Measurements from ENCODE around the gene FGD4. TPM values are rescaled to one million over a fixed set of nuclear protein-coding genes. Genes with fewer than 3 reads are reported as not detected.

FGD4 gene
- total and polyA plus RNA-seq, 9 of the 15 experiments (the other 6 are each of a cell fraction or from before 2014, with no cell fraction given), result 0.05 to 0.51 (median 0.27) TPM

- TF ChIP-seq ZNF518B (CRISPR knock-in tag; IDR thresholded peaks at IDR 0.05) (no peak), HCFC1 (IDR thresholded peaks at IDR 0.05; ENCODE audit: low read depth, low read length) (peak; percentile 98), ZKSCAN3 (CRISPR knock-in tag; IDR thresholded peaks at IDR 0.05) (no peak), RHOXF2B (CRISPR knock-in tag; conservative IDR thresholded peaks at IDR 0.05) (no peak), NFYB (IDR thresholded peaks at IDR 0.05; ENCODE audit: extremely low read depth, insufficient read length) (no peak), NR2F6 (CRISPR knock-in tag; IDR thresholded peaks at IDR 0.05) (no peak), ETV5 (CRISPR knock-in tag; IDR thresholded peaks at IDR 0.05; ENCODE audit: low read depth) (peak; percentile 57; the same call in 1 of the 2 replicates), ELK1 (CRISPR knock-in tag; IDR thresholded peaks at IDR 0.05) (no peak), ZNF253 (CRISPR knock-in tag; conservative IDR thresholded peaks at IDR 0.05) (no peak), PRMT5 (CRISPR knock-in tag; IDR thresholded peaks at IDR 0.05) (no peak), ZFP36 (IDR thresholded peaks at IDR 0.05; ENCODE audit: low read depth, low read length, partially characterized antibody) (peak; percentile 36), ZBTB2 (IDR thresholded peaks at IDR 0.05) (no peak), FIP1L1 (IDR thresholded peaks at IDR 0.05; ENCODE audit: low read depth, low read length, poor library complexity, severe bottlenecking) (peak; percentile 86), HOMEZ (CRISPR knock-in tag; IDR thresholded peaks at IDR 0.05) (no peak), FOXM1 (IDR thresholded peaks at IDR 0.05; ENCODE audit: low read depth) (no peak), FOXM1 (CRISPR knock-in tag; IDR thresholded peaks at IDR 0.05; ENCODE audit: low read depth) (no peak), ZBTB5 (IDR thresholded peaks at IDR 0.05) (no peak), POLR3G (IDR thresholded peaks at IDR 0.05; ENCODE audit: extremely low read depth, insufficient read length, insufficient replicate concordance) (no peak)
Measured at GRCh38 chr12:32679091-32679919, 279.9 kb downstream of the FGD4 start, which contains the start of gene DNM1L (continued).

Measured in K562 (cell line).